Lower lobe of right lung (tissue), 2 donors: Measurements from ENCODE around the gene KRT3. TPM values are rescaled to one million over a fixed set of nuclear protein-coding genes. Genes with fewer than 3 reads are reported as not detected.

Source experiments
- ATAC-seq, 2 donors: fragments of 200-7000 bp; cut with Tn5 transposase; one replicate each; pipeline ENCODE4 v1.9.1; 2020 to 2022; ENCODE audit warnings: mild to moderate bottlenecking in 2 of 2, moderate library complexity in 2 of 2
- DNase-seq: peaks from one replicate; pipeline ENCODE4 v3.0.0-alpha.2; 2020
- H3K27ac ChIP-seq: fragments of 200-600 bp; one replicate; pipeline ENCODE4 v1.8.0; 2022
- H3K27me3 ChIP-seq: fragments of 200-600 bp; one replicate; pipeline ENCODE4 v1.8.0; 2022; ENCODE audit warnings: low read depth
- H3K36me3 ChIP-seq: fragments of 200-600 bp; one replicate; pipeline ENCODE4 v1.8.0; 2022; ENCODE audit warnings: mild to moderate bottlenecking
- H3K4me1 ChIP-seq: fragments of 200-600 bp; one replicate; pipeline ENCODE4 v1.8.0; 2022
- H3K4me3 ChIP-seq: fragments of 200-600 bp; one replicate; pipeline ENCODE4 v1.8.0; 2022; ENCODE audit warnings: mild to moderate bottlenecking
- H3K9me3 ChIP-seq: fragments of 200-600 bp; one replicate; pipeline ENCODE4 v1.8.0; 2022
- intact Hi-C: fragments of 100-400 bp; cut with DNase I; formaldehyde crosslinking; loops from one replicate; pipeline ENCODE4 v1.11.0; 2022
- long read RNA-seq: library from polyadenylated mRNA; unstranded; transcript quantifications from one replicate; pipeline ENCODE4 v2.0.0, GENCODE V29; 2021
- total RNA-seq: library from RNA; stranded (reverse); fragmentation: NEBNext Ultra II Directional; extraction: Animal tissue kit (Norgen Biotek cat#: 25700); gene quantifications from one replicate; pipeline ENCODE4 v1.2.1, GENCODE V29; 2021
- TF ChIP-seq, protein P1 (sequence below): fragments of 200-600 bp; IDR thresholded peaks from one replicate; pipeline ENCODE4 v1.8.0; 2022; ENCODE audit warnings: antibody characterized with exemption, mild to moderate bottlenecking
- donor health status: DM: no; HTN: yes; CAD: no; lungs with severe emphysema.

Gene KRT3
- not detected for total RNA-seq
- long read RNA-seq = 0 reads

DNA sequence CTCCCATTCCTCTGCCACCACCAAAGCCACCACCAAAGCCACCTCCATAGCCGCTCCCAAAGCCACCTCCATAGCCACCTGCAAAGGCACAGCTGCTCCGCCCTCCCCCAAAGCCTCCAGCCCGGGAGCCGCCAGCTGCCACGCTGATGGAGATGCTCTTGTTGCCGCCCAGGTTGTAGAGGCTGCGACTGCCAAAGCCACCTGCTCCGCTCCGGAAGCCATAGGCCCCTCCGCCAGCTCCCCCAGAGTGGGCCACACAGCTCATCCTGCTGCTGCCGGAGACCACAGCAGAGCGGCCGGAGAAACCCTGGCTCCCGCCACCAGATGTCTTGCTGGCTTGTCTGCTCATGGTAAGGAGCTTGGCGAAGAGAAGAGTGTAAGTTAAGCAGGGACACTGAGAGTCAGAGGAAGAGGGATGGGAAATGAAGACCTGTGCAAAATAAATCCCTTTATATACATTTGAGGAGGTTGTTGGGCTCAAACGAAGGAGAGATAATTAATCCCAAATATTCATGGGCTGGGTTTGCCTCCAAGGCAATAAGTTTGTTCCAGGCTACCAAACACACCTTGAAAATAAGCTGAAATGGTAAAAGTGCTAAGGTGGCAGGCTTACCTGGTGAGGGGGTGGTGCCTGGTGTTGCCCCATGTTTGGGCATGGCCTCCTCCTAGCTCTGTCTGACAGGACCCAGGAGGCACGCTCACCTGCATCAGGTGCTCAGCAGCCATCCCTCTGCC lies at the start of gene KRT3:
KRT3 (minus strand) TSS at position 424 of the 735 bp plus-strand sequence; CDS start at position 349, 75 bp downstream.
- TF ChIP-seq, protein P1, sequence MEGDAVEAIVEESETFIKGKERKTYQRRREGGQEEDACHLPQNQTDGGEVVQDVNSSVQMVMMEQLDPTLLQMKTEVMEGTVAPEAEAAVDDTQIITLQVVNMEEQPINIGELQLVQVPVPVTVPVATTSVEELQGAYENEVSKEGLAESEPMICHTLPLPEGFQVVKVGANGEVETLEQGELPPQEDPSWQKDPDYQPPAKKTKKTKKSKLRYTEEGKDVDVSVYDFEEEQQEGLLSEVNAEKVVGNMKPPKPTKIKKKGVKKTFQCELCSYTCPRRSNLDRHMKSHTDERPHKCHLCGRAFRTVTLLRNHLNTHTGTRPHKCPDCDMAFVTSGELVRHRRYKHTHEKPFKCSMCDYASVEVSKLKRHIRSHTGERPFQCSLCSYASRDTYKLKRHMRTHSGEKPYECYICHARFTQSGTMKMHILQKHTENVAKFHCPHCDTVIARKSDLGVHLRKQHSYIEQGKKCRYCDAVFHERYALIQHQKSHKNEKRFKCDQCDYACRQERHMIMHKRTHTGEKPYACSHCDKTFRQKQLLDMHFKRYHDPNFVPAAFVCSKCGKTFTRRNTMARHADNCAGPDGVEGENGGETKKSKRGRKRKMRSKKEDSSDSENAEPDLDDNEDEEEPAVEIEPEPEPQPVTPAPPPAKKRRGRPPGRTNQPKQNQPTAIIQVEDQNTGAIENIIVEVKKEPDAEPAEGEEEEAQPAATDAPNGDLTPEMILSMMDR = no peak
- Histone ChIP-seq H3K4me1 (peaks cover 16% of the 10 kb centered on the region), H3K27ac (no peak within 1 kb of the TSS), H3K36me3 (no peaks in the 10 kb centered on the region), H3K4me3 (no peak within 1 kb of the TSS), H3K9me3 (no peaks in the 10 kb centered on the region), H3K27me3 (peaks cover 38% of the 10 kb centered on the region)
- no peak for ATAC-seq
- intact Hi-C loops = no loop called here
- no peak for DNase-seq

DNA sequence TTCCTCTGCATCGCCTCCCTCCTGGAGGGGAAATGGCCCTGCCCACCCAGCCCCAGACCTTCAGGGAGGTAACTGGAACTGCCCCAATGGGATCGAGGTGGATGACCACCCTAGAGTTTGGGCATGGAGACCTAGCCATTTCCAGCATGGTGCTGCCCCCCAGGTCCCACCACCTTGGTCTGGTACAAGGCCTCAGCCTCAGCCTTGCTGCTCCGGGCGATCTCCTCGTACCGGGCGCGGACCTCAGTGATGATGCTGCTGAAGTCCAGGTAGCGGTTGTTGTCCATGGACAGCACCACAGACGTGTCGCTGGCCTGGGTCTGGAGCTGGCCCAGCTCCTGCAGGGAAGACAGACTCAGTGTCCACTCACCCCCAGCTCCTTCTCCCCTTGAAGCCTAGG lies 48.5 kb upstream of the KRT3 start:
- Histone ChIP-seq H3K4me1 (no peaks in the 10 kb centered on the region), H3K27ac (no peak overlapping the region), H3K27me3 (peaks cover 14% of the 10 kb centered on the region), H3K9me3 (no peaks in the 10 kb centered on the region), H3K4me3 (no peak overlapping the region), H3K36me3 (no peaks in the 10 kb centered on the region)
- ATAC-seq = no peak
- DNase-seq = no peak
- TF ChIP-seq, protein P1 = no peak
- intact Hi-C loops = no loop called here

DNA sequence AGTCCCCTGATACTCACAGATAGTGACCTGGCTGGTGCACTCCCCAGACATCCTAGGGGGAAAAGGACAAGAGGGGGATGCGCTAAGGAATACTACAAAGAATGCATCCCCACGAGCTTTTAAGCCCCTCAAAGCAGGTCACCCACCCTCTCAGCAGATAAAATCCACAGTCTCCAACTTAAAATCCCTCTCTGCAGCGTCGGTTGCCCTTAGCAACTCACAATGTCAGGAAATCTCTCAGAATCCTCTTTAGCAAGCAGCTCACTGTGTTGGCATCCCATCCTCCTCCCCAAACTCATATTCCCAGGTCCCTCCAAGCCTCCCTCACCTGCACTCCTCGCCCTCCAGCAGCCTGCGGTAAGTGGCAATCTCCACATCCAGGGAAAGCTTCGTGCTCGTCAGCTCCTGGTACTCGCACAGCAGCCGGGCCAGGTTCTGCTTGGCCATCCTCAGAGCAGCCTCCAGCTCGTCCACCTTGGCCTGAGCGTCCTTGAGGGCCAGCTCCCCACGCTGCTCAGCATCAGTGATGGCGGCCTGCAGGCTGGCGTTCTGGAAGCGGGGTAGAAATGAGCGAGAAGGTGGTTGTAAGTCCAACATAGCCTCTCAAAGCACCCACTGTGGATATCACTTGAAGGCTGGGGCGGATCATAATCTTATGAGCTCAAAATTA lies 43.7 kb upstream of the KRT3 start:
- no peaks in the 10 kb centered on the region for H3K9me3 ChIP-seq
- ATAC-seq (no peak), DNase-seq (no peak)
- TF ChIP-seq, protein P1 = no peak
- H3K27ac ChIP-seq = no peak overlapping the region
- no peak overlapping the region for H3K4me3 ChIP-seq
- peaks cover 33% of the 10 kb centered on the region for H3K27me3 ChIP-seq
- intact Hi-C loops = no loop called here
- H3K36me3 ChIP-seq = no peaks in the 10 kb centered on the region
- no peaks in the 10 kb centered on the region for H3K4me1 ChIP-seq

DNA sequence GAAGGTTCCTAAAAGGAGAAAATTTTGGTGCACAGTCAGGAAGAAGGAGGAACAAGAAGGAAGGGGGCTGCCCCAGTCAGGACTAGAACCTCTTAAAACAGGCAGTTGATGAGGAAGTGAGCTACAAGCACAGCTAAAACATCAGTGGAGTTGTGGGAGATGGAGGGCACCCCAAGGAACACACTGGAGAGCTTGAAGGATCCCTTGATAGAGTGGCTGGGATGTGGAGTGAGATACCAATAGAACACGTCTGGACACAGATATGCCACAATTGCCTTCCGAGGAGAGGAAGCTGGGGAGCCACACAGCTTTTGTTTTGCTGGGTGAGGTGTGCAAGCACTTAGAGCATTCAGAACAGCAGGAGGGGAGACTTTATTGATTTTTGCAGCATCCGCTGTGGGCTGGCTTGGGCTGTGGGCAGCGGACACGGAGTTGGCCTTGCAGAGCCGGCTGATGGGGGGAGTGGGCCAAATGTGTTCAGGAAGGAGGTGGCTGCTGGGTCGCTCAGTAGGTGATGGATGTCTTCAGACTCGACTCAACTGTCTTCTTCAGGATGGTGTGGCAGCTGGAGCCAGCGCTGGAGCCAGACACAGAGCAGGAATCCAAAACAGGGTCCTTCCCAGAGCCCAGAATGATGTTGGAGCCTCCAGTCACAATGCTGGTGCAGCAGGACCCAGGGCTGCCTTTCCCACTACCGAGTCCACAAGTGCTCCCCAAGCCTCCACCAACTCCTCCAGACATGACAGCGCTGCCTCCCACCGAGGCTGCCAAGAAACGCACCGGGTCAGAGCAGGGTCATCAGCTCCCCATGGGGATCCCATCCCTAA lies 42.9 kb upstream of the KRT3 start:
- no peak for ATAC-seq
- TF ChIP-seq, protein P1 = no peak
- Histone ChIP-seq H3K36me3 (no peaks in the 10 kb centered on the region), H3K27me3 (peaks cover 35% of the 10 kb centered on the region), H3K27ac (no peak overlapping the region), H3K9me3 (no peaks in the 10 kb centered on the region), H3K4me1 (no peaks in the 10 kb centered on the region), H3K4me3 (no peak overlapping the region)
- DNase-seq = no peak
- intact Hi-C loops = no loop called here

DNA sequence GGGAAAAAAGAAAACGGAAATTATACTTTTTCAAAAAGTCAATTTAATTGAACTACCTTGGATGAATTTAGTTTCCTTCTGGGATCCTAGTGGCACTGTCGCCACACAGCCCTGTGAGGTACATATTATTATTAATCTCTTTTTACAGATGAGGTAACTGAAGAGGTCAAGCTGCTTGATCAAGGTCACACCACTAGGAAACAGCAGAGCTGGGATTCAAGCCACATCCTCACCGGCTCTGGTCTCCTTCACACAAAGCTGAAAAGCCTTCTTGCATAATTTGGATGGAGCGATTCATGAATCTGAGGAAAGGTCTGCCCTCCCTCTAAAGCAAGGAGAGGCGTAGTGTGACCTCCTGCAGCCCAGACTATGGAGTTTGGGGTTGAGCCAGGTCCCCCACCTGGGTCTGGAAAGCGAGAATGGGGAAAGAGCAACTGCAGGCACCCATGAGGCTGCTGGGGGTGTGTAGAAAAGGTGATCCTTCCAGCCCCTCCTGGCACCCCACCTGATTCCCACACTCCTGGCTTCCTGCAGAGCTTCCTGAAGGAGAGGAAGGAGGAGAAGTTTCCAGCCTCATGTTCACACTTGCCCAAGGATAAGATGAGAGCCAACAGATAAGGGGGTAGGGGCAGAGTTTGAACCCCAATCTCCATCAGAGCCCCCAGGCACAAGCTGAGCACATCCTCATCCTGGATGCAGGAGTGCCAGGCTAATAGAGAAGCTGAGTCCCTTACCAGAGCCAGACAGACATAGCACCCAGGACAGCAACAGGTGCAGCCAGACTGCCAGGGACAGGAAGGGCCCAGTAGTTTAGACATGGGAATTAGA lies 42.1 kb upstream of the KRT3 start:
- ATAC-seq (no peak), DNase-seq (no peak)
- Histone ChIP-seq H3K4me1 (no peaks in the 10 kb centered on the region), H3K9me3 (no peaks in the 10 kb centered on the region), H3K36me3 (no peaks in the 10 kb centered on the region), H3K27me3 (peaks cover 35% of the 10 kb centered on the region), H3K27ac (no peak overlapping the region), H3K4me3 (no peak overlapping the region)
- TF ChIP-seq, protein P1 = no peak
- intact Hi-C loops = no loop called here
